Suprapubic skin (tissue), 4 donors: ENCODE data around the gene PRAMEF26. TPM values are rescaled to one million over a fixed set of nuclear protein-coding genes. Genes with fewer than 3 reads are reported as not detected.
"Not testable (repeated sequence)": the region's sequence is repeated elsewhere in the genome, so short reads cannot be mapped to it uniquely, and the experiment has no call there.

Experiments
- DNase-seq, 2 donors: peaks; one replicate each; pipeline ENCODE4 v3.0.0-alpha.2; 2019; ENCODE audit warnings: low spot score in 2 of 2
- H3K27ac ChIP-seq: fragments of 200-600 bp; sonication (generic); one replicate; pipeline ENCODE4 v1.5.1; 2019
- H3K27me3 ChIP-seq: fragments of 200-600 bp; sonication (generic); one replicate; pipeline ENCODE4 v1.5.1; 2019
- H3K36me3 ChIP-seq: fragments of 200-600 bp; sonication (generic); one replicate; pipeline ENCODE4 v1.5.1; 2019
- H3K4me1 ChIP-seq: fragments of 200-600 bp; sonication (generic); one replicate; pipeline ENCODE4 v1.5.1; 2019
- H3K4me3 ChIP-seq: fragments of 200-600 bp; sonication (generic); one replicate; pipeline ENCODE4 v1.5.1; 2019; ENCODE audit warnings: mild to moderate bottlenecking
- H3K9me3 ChIP-seq: fragments of 200-600 bp; sonication (generic); one replicate; pipeline ENCODE4 v1.5.1; 2019
- WGBS: methylation state at CpG from one replicate; pipeline ENCODE4 v1.1.5; 2018; 5-methylcytosine and 5-hydroxymethylcytosine counted together
- total RNA-seq, 4 donors: library from RNA; depleted of rRNA; stranded (reverse); fragments of >200 nt; gene quantifications; one replicate each; pipeline ENCODE4 v1.1.0, GENCODE V29; 2016

PRAMEF26 gene
- not detected for total RNA-seq

DNA sequence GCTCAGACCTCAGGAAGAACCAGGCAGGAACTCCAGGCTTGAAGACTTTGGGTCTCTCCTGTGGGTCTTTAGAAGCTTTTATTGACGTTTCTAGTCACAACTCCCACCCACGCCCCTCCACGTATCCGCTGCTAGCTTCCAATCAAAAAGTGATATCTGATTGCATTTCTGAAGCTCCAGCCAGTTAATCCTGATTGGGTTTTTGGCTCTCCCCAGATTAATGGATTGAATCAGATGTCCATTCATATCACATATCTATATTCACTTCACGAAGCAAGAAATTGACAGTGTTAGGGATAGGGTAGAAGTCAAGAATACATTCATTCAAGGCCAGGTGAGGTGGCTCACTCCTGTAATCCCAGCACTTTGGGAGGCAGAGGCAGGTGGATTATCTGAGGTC, at the start of gene PRAMEF26:
Gene PRAMEF26, minus strand, starts transcription at position 101 of the 400 bp plus-strand sequence. CDS start 2,914 bp downstream, outside the sequence.
- no CpG with 5 or more reads among the region's 5 CpGs for WGBS
- not testable (repeated sequence) for H3K27me3 ChIP-seq, H3K36me3 ChIP-seq, H3K9me3 ChIP-seq, DNase-seq, H3K4me1 ChIP-seq, H3K4me3 ChIP-seq, H3K27ac ChIP-seq

DNA sequence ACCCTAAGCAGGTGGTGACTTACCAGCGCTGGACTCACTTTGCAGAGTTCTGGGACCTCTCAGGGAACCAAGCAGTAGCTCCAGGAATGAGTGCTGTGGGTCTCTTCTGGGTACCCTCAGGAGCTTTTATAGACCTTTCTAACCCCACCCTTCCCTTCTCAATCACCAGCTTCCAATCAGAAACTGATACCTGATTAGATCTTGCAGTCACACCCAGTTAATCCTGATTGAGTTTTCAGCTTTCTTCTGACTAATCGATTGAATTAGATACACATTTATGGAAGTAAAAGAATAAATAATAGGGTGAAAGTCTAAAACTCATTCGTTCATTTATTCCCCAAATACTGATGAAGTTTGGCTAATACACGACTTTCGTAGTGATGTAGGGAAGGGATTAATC, 45.5 kb upstream of the PRAMEF26 start, which contains the start of gene PRAMEF13:
Gene PRAMEF13, minus strand, starts transcription at position 101 of the 400 bp plus-strand sequence. CDS start 1,820 bp downstream, outside the sequence.
- H3K36me3 ChIP-seq, H3K4me1 ChIP-seq, H3K27me3 ChIP-seq, H3K9me3 ChIP-seq, H3K4me3 ChIP-seq, DNase-seq, H3K27ac ChIP-seq: not testable (repeated sequence)
- WGBS, result no CpG with 5 or more reads among the region's 5 CpGs

- not testable (repeated sequence) for H3K36me3 ChIP-seq, H3K4me3 ChIP-seq, H3K27me3 ChIP-seq, H3K27ac ChIP-seq, DNase-seq, H3K9me3 ChIP-seq, H3K4me1 ChIP-seq
- WGBS, result 69% methylated on average over 2 of the region's 2 CpGs
Observed at GRCh38 chr1:13171548-13171947, 15.7 kb upstream of the PRAMEF26 start, which contains the start of gene PRAMEF9. Gene PRAMEF9, plus strand, starts transcription at chr1:13171848. Its CDS starts 3,433 bp downstream, at chr1:13175281.

GRCh38 chr1:13165531-13165930, 9.7 kb upstream of the PRAMEF26 start, which contains the start of gene HNRNPCL4:
Gene HNRNPCL4, minus strand, starts transcription at chr1:13165631. Its CDS starts 164 bp downstream, at chr1:13165467.
- H3K4me1 ChIP-seq, H3K27me3 ChIP-seq, DNase-seq, H3K36me3 ChIP-seq, H3K4me3 ChIP-seq, H3K9me3 ChIP-seq, H3K27ac ChIP-seq: not testable (repeated sequence)
- WGBS, result no CpG with 5 or more reads among the region's 8 CpGs

DNA sequence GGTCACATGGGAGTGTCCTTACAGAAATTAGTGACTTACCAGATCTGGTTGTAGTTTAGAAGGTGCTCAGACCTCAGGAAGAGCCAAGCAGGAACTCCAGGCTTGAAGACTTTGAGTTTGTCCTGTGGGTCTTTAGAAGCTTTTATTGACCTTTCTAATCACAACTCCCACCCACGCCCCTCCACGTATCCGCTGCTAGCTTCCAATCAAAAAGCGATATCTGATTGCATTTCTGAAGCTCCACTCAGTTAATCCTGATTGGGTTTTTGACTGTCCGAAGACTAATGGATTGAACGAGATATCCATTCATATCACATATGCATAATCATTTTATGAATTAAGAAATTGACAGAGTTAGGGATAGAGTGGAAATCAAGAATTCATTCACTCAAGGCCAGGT, 39.1 kb downstream of the PRAMEF26 start, which contains the start of gene HNRNPCL2:
Gene HNRNPCL2, minus strand, starts transcription at position 101 of the 400 bp plus-strand sequence. CDS start 454 bp downstream, outside the sequence.
- H3K27me3 ChIP-seq, H3K9me3 ChIP-seq, H3K36me3 ChIP-seq, DNase-seq, H3K4me1 ChIP-seq, H3K4me3 ChIP-seq, H3K27ac ChIP-seq: not testable (repeated sequence)
- WGBS, result 96% methylated on average over 6 of the region's 6 CpGs

Other genes starting within 250 kb of the PRAMEF26 start
- gene PRAMEF7, start 239.4 kb downstream of the PRAMEF26 start, total RNA-seq, result not detected
- gene PRAMEF6, start 208.4 kb downstream of the PRAMEF26 start, total RNA-seq, result not detected
- not detected for gene PRAMEF27, start 99.4 kb downstream of the PRAMEF26 start, total RNA-seq
- gene HNRNPCL3, start 95.2 kb downstream of the PRAMEF26 start, total RNA-seq, result not detected
- not detected for gene PRAMEF25, start 85.2 kb downstream of the PRAMEF26 start, total RNA-seq
- gene HNRNPCL2, start 39.2 kb downstream of the PRAMEF26 start, total RNA-seq, result not detected
- gene HNRNPCL4, start 9.6 kb upstream of the PRAMEF26 start, total RNA-seq, result not detected
- gene PRAMEF9, start 15.8 kb upstream of the PRAMEF26 start, total RNA-seq, result not detected
- gene PRAMEF13, start 45.4 kb upstream of the PRAMEF26 start, total RNA-seq, result not detected
- not detected for gene PRAMEF18, start 70.1 kb upstream of the PRAMEF26 start, total RNA-seq
- gene PRAMEF5, start 98.2 kb upstream of the PRAMEF26 start, total RNA-seq, result not detected
- gene PRAMEF8, start 129.1 kb upstream of the PRAMEF26 start, total RNA-seq, result not detected
- gene PRAMEF33, start 147.5 kb upstream of the PRAMEF26 start, total RNA-seq, result not detected
- gene PRAMEF15, start 159.6 kb upstream of the PRAMEF26 start, total RNA-seq, result not detected
- not detected for gene PRAMEF14, start 191.1 kb upstream of the PRAMEF26 start, total RNA-seq
- not detected for gene PRAMEF19, start 215.9 kb upstream of the PRAMEF26 start, total RNA-seq
- not detected for gene PRAMEF17, start 233.6 kb upstream of the PRAMEF26 start, total RNA-seq